GM19351 (cell line): ENCODE data around the gene XRCC5.

ENCODE experiments used
- ATAC-seq: cut with Tn5 transposase; IDR thresholded peaks from one replicate; pipeline ENCODE4 v1.9.1; 2021; ENCODE audit warnings: mild to moderate bottlenecking, moderate library complexity; ENCODE audit not compliant: unreplicated experiment

The XRCC5 gene

DNA sequence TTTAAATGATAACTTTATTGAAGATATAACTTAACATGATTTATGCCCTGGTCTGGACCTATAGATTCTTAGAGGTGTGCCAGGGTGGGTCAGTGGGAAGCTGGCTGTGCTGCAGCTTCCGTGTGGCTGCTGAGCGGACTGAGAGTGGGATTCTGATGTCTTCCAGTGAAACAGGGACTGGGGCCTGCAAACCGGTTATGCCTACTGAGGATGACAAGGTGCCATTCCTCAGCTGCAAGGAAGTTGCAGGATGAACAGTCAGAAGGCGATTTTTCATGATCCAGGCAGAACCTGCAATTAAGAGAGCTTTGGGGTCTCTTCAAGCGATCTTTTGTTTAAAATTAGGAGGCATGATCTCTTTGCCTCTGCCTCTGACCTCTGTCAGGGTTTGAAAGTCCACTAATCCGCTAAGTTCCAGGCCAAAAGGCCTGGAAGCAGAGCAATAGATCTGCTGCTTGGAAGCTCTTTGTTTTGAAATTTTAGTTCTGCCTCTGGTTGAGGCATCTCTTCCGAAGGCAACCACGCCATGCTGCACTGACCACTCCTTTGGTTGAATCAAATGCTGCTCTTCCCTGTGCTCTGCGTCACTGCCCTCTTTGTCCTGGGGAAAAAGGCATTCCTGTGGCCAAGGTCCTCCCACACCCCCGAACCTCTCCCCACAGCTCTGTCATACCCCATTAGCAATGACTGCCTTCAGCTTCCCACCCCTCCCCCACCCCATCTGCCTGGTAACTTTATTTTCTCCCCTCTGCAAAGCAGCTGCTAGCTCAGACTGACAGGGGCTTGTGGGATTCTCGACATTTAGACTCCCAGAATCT is 25.5 kb upstream of the XRCC5 start:
- no peak for ATAC-seq

DNA sequence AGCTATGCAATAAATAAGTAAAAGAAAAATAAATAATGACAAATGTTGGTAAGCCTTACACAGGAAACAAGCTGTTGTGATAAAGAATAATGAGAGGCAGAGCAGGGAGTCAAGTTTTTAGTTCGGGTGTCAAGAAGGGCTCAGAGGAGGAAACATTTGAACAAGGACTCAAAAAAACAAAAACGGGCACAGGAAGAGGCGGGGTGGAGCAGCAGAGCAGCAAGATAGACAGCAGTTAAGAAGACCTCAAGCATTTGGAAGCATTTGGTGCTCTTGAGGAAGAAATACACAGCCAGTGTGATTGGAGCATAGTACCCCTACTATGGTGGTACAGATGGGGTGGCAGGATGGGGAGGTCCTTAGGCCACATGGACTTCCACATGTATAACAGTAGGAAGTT is 24.6 kb upstream of the XRCC5 start:
- no peak for ATAC-seq

GRCh38 chr2:216086207-216086893 is 22.8 kb upstream of the XRCC5 start:
- no peak for ATAC-seq

- ATAC-seq = peak; percentile 74
These were observed 18.8 kb upstream of the XRCC5 start for GRCh38 chr2:216090369-216090786.

DNA sequence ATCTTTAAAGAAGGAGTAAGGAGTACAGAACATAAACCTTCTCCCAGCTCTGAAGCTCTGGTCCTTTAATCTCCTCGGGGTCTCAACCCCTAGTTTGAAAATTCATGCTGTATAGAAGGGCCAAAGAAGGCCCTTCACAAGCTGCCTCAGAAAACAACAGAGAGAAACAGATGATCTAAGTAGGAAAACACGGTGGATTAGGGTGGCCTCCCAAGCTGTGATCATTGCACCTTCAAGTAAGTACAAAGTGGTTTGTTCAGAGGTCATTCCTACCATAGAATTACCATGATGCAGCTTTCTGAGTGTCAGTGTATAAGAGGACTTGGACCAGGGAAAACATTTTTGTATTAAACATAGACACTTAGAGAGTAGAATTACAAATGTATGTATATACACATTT is 16.5 kb upstream of the XRCC5 start:
- ATAC-seq = no peak

DNA sequence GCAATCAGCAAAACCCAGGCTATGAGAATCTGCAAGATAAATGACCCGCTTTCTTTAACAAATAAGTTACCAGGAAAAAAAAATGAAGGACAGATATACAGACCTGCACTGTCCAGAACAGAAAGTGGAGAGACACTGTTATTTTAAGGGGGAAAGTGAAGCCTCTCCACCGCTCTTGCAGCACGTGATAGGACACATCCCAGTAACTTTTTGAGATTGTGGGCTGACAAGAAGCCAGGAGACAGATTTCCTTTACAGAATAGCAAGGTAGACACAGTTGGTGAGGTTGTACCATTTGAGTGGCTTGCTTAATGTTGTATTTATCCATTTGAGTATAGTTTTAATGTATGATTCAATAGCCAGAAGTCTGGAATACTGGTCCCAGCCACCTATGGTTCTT is 14.4 kb upstream of the XRCC5 start:
- no peak for ATAC-seq

DNA sequence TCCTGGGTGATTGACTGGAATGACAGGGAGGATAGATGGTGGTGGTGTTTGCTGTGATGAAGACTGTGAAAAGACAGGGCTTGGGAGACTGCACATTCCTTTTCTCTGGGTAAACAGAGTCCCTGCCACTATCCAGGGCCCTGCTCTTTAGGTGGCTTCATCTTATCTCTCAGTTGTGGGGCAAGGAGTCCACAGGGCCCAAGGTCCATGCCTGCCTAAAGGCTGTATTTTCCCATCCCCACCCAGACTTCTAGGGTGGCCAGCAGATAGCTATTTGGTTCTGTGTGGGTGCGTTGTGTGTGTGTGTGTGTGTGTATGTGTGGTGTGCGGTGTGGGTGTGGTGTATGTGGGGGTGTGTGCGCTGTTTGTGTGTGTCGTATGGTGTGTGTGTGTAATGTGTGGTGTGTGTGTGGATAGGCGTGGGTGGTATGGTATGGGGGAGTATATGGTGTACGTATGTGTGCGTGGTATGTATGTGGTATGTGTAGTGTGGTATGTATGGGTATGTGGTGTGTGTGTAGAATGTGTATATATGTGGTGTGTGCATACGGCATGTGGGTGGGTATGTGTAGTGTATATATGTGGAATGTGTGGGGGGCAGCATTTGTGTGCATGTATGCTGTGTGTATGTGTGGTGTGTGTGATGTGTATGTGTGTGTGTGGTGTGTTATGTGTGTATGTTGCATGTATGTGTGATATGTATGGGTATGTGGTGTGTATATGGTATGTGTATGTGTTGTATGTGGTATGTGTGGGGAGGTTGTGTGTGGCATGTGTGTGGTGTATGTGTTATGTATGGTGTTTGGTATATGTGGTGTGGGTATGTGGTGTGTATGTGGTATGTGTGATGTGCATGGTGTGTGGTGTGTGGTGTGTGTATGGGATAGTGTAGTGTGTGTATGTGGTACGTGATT is 10.5 kb upstream of the XRCC5 start:
- no peak for ATAC-seq

- no peak for ATAC-seq
These were observed 8.0 kb upstream of the XRCC5 start for GRCh38 chr2:216101109-216101508.

- ATAC-seq = no peak
These were observed 5.9 kb upstream of the XRCC5 start for GRCh38 chr2:216103213-216103612.

- no peak for ATAC-seq
These were observed 4.5 kb upstream of the XRCC5 start for GRCh38 chr2:216104691-216105090.

DNA sequence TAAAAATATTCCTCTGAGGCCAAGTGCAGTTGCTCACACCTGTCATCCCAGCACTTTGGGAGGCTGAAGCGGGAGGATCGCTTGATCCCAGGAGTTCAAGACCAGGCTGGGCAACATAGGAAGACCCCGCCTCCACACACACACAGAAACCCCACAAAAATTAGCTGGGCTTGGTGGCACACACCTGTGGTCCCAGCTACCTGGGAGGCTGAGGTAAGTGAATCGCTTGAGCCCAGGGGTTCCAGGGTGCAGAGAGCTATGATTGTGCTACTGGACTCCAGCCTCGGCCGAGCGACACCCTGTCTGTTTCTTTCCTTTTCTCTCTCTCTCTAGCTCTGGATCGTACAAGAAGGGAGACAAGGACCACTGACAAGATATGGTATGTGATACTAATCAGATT is 1.8 kb upstream of the XRCC5 start:
- ATAC-seq = no peak

DNA sequence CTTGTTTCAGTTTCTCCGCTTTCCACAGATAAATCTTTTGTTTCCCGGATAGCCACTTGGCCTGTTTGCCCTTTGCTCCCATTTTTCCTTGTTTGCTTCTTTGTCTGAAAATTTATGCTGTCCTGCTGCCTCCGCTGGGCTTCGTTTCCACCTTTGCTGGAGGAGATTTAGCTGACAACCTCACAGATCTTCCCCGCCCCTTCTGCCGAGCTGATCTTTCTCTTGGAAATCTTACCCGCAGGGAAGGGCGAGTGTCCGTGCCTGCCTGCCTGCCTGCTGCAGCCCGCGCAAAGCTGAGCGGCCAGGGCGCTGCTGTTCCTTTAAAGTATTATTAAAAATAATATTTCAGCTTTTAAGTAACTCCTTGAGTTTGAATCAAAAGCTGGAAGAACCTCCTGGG is 1.4 kb upstream of the XRCC5 start:
- no peak for ATAC-seq

DNA sequence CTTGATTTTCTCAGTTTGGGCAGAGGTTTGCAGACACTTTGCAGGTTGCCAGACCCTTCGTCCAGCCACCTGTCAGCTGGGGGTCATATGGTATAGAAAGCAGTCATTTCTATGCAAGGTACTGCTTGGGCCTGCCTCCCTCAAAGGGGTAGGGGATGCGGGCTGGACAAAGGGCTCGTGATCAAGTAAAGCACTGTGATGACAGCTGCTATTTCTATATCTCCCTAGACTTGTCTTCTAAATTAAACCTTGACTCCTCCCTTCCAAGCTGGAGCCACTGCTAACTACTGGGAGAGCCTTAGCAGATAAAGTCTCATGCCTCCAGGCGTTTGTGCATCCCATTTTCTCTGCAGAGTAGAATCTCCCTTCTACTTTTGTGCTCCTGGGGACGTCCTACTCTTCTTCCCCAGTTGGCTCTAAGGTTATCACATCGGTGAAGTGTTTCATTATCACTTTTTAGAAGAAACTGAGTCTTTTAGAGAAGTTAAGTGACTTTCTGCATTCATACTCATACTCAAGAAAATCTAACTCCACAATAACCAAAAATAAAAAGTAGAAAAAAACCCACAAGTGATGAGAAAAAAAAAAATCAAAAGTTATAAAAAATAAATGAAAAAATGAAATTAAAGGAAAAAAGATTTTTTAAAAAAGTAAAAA is 710 bp upstream of the XRCC5 start:
- no peak for ATAC-seq

DNA sequence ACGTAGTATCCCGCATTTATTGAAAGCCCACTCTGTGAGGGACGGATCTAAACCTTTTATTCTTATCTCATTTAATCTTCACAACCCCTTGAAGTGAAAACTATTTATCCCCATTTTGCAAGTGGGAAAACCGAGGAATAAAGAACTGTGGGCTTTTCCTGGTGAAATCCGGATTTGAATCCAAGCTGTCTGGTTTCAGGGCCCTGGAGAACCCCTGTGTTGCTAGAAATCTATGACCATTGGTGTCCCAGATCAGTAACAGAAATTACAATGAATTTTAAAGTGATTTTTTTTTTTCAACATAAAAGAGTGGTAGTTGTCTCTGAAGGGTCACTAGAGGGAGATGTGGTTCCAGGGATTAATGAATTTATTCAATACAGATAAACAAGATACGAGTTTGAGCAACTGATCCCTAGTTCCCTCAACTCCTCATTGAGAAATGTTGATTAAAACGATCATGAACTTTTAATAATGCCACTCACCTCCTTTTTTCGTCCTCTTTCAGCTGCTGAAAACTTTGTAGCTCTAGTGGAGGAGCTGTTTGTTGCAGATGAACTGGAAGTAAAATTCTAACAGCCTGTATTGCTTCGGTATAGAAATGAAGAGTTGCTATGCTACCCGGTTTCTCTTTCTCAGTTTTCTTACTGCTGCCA is 940 bp downstream of the XRCC5 start:
- peak; percentile 20 for ATAC-seq

GRCh38 chr2:216110620-216111019 is 1.5 kb downstream of the XRCC5 start:
- no peak for ATAC-seq

DNA sequence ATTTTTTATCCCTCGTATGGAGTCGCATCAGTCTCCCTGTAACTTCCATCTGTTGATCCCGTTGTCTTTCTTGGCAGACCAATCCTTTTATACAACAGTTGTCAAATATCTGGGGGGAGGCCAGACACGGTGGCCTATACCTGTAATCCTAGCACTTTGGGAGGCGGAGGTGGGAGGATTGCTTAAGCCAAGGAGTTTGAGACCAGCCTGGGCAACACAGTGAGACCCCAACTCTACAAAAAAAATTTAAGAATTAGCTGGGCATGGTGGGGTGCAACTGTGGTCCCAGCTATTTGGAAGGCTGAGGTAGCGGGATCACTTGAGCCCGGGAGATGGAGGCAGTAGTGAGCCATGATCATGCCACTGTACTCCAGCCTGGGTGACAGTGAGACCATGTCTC is 2.0 kb downstream of the XRCC5 start:
- ATAC-seq = no peak

GRCh38 chr2:216112926-216113325 is 3.8 kb downstream of the XRCC5 start:
- no peak for ATAC-seq

DNA sequence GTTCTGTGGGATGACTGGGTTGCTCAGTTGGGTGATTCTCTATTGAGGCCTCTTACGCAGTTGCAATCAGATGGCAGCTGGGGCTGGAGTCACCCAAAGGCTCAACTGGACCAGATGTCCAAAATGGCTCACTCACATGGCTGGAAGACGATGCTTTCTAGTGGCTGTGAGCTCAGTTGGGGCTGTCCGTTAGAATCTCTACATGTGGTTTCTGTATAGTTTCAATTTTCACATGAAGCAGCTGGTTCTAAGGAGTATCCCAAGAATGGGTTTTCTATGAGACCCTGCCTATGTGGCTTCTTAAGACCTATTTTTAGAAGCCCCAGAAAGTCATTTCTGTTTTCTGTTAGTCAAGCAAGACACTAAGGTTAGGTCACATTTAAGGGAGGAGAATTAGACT is 4.4 kb downstream of the XRCC5 start:
- ATAC-seq = peak; percentile 71

DNA sequence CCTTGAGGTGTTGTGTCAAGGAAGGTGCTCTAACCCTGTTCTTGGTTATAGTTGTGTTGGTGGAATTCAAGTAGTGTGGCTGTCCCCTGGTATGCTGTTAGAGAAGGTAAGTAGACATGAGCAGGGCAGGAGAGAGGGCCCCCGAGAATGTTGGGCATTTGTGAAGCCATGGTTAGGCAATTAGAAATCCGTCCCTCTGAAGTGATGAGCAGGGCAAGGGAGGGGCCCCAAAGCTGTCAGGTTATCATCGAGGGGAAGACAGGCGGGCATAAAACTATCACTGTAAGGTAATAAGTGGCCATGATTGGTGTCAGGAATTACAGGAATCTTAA is 5.2 kb downstream of the XRCC5 start:
- peak; percentile 0 for ATAC-seq

DNA sequence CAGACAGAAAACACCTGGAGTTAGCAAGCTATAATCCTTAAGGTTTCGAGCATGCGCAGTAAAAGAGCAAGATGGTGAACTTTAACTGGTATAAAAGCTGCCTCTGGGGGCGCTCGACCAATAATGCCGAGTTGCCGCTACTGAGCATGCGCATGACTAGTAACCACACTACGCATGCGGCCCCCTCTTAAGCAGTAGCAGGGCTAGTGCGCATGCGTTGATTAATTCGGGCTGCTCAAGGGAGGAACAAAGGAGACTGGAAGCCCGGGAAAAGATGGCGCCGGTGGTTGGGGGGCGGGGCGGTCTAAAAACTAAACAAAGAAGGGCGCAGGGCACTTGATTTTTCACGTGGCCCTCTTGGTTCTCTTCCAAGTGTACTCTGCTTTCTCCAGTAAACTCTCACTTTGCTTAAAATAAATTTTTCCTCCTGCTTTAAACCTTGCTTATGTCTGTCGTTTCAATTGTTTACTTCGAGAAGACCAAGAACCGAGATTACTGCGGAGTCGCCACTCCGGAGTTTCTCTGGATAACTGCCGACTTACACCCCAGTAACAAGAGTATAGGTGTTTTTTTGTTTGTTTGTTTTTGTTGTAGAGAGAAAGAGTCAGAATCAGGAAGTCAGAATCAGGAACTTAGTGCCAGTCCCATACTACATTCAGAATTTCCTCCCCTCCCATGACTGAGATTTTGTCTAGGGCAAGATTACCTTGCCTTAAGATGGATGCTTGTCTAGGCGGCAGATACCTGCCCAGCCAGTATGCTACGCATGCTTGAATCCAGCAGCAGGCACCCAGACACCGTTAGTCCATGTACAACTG is 5.8 kb downstream of the XRCC5 start:
- ATAC-seq = peak; percentile 42
